Measurements from ENCODE around the gene RASAL1. TPM values are rescaled to one million over a fixed set of nuclear protein-coding genes. Genes with fewer than 3 reads are reported as not detected.

The RASAL1 gene
- total RNA-seq, 1 experiment from 2014 or later = not detected

DNA sequence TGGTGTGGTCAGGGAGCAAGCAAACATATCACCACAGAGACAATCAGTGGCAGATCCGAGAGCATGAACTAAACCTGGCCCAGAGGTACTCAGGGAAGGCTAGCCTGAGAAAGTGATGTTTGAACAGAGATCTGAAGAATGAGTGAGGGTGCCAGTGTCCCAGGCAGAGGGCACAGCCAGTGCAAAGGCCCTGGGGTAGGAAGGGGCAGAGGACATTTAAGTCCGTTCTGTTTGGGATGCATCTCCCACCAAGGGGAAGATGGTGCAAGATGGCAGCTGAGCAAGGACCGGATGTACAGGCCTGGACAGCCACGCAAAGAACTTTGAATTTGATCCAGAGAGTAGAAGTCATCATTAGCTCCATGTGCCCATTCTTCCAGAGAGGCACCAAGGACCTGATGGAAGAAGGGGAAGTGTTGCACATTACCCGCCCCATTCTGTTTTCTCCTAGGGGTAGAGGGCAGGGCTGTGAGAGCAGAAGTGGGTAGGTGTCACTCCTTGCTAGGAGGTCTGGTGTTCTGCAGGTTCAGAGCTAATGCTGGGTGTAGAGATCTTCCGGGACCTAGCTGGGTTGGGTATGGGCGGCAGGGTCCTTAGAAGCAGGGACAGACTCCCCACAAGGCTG, 75.1 kb downstream of the RASAL1 start:
- Mint-ChIP-seq H3K4me1 (ENCODE audit: low read depth, unreplicated experiment) (no peaks in the 10 kb centered on the region), H3K36me3 (ENCODE audit: insufficient read depth, unreplicated experiment) (no peaks in the 10 kb centered on the region), H3K27ac (ENCODE audit: unreplicated experiment) (no peak overlapping the region), H3K9me3 (ENCODE audit: unreplicated experiment) (no peaks in the 10 kb centered on the region), H3K4me3 (ENCODE audit: unreplicated experiment) (no peak overlapping the region), H3K27me3 (ENCODE audit: insufficient read depth, unreplicated experiment) (peaks cover 3% of the 10 kb centered on the region)
- intact Hi-C loops (cut with micrococcal nuclease; ENCODE audit: unreplicated experiment) = no loop called here
- H3K9me3 ChIP-seq = no peaks in the 10 kb centered on the region
- H3K27me3 ChIP-seq (replicated peaks; ENCODE audit: control insufficient read depth, insufficient read depth, low read length) = no peaks in the 10 kb centered on the region
- DNase-seq = no peak
- H3K4me3 ChIP-seq (ENCODE audit: low read depth, low read length) = no peak overlapping the region
- no TSS peak for BruUV-seq (replicated peaks)
- ChIA-PET CTCF (interaction anchor here (0.6 kb wide), 1 partner anchor 43 kb away, joined by 4 read pairs; no protein-coding TSS in a partner anchor), POLR2A (no interaction called here)
- TF ChIP-seq, protein P1, sequence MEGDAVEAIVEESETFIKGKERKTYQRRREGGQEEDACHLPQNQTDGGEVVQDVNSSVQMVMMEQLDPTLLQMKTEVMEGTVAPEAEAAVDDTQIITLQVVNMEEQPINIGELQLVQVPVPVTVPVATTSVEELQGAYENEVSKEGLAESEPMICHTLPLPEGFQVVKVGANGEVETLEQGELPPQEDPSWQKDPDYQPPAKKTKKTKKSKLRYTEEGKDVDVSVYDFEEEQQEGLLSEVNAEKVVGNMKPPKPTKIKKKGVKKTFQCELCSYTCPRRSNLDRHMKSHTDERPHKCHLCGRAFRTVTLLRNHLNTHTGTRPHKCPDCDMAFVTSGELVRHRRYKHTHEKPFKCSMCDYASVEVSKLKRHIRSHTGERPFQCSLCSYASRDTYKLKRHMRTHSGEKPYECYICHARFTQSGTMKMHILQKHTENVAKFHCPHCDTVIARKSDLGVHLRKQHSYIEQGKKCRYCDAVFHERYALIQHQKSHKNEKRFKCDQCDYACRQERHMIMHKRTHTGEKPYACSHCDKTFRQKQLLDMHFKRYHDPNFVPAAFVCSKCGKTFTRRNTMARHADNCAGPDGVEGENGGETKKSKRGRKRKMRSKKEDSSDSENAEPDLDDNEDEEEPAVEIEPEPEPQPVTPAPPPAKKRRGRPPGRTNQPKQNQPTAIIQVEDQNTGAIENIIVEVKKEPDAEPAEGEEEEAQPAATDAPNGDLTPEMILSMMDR (IDR thresholded peaks at IDR 0.05; ENCODE audit: insufficient read depth in 1 of 2, low read depth in 1 of 2, low read length in 1 of 2, severe bottlenecking in 1 of 2, unreplicated experiment in 1 of 2) = no peak
- no peaks in the 10 kb centered on the region for H3K4me1 ChIP-seq
- H3K36me3 ChIP-seq (ENCODE audit: control insufficient read depth, insufficient read depth, low read length) = no peaks in the 10 kb centered on the region

DNA sequence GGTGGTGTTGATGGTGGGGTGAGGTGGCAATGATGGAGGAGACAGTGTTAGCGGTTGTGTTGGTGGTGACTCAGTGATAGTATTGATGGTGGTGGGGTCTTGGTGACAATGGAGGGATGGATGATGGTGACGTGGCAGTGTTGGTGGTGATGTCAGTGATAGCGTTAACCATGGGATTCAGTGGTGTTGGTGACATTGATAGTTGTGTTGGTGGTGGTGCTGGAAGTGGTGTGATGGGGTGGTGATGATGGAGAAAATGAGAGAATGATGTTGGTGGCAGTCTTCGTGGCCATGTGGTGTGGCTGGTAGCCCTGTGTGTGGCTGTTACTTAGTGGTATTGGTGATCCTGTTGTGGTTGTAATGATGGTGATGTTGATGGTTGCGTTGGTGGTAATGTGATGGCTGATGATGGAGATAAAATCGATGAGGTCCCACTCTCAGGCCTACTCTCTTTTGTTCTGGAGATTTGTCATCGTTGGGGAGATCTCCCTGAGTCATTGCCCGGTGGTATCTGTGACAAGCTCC, 76.4 kb downstream of the RASAL1 start:
- Histone ChIP-seq H3K36me3 (ENCODE audit: control insufficient read depth, insufficient read depth, low read length) (no peaks in the 10 kb centered on the region), H3K4me1 (no peaks in the 10 kb centered on the region), H3K4me3 (ENCODE audit: low read depth, low read length) (no peak overlapping the region), H3K27me3 (replicated peaks; ENCODE audit: control insufficient read depth, insufficient read depth, low read length) (no peaks in the 10 kb centered on the region), H3K9me3 (no peaks in the 10 kb centered on the region)
- Mint-ChIP-seq H3K27me3 (ENCODE audit: insufficient read depth, unreplicated experiment) (peaks cover 3% of the 10 kb centered on the region), H3K4me3 (ENCODE audit: unreplicated experiment) (no peak overlapping the region), H3K36me3 (ENCODE audit: insufficient read depth, unreplicated experiment) (no peaks in the 10 kb centered on the region), H3K27ac (ENCODE audit: unreplicated experiment) (no peak overlapping the region), H3K4me1 (ENCODE audit: low read depth, unreplicated experiment) (no peaks in the 10 kb centered on the region), H3K9me3 (ENCODE audit: unreplicated experiment) (no peaks in the 10 kb centered on the region)
- ChIA-PET POLR2A (no interaction called here), CTCF (no interaction called here)
- intact Hi-C loops (cut with micrococcal nuclease; ENCODE audit: unreplicated experiment) = no loop called here
- BruUV-seq (replicated peaks) = no TSS peak
- no peak for DNase-seq
- TF ChIP-seq, protein P1 (IDR thresholded peaks at IDR 0.05; ENCODE audit: insufficient read depth in 1 of 2, low read depth in 1 of 2, low read length in 1 of 2, severe bottlenecking in 1 of 2, unreplicated experiment in 1 of 2) = no peak

DNA sequence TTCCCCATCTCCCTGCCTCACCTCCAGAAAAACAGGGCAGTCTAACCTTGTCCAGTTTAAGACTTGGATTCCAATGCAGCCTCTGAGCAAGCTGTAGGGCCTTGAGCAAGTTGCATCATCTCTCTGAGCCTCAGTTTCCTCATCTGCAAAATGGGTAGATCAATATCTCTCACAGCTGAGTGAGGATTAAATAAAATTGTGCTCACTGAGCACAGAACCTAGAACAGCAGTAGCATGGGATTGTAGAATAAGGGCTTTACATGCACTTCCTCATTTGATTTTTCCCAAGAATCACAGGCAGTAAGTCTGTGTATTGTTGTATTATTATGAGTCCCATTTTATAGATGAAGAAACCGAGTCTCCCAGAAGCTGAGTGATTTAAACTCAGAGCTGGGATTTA, 77.0 kb downstream of the RASAL1 start:
- ChIA-PET CTCF (interaction anchor here (1.0 kb wide), 1 partner anchor 94 kb away, joined by 3 read pairs; no protein-coding TSS in a partner anchor), POLR2A (no interaction called here)
- no peaks in the 10 kb centered on the region for H3K9me3 ChIP-seq
- Mint-ChIP-seq H3K27me3 (ENCODE audit: insufficient read depth, unreplicated experiment) (peaks cover 3% of the 10 kb centered on the region), H3K4me3 (ENCODE audit: unreplicated experiment) (no peak overlapping the region), H3K27ac (ENCODE audit: unreplicated experiment) (no peak overlapping the region), H3K36me3 (ENCODE audit: insufficient read depth, unreplicated experiment) (no peaks in the 10 kb centered on the region), H3K9me3 (ENCODE audit: unreplicated experiment) (no peaks in the 10 kb centered on the region), H3K4me1 (ENCODE audit: low read depth, unreplicated experiment) (no peaks in the 10 kb centered on the region)
- H3K36me3 ChIP-seq (ENCODE audit: control insufficient read depth, insufficient read depth, low read length) = no peaks in the 10 kb centered on the region
- TF ChIP-seq, protein P1 (IDR thresholded peaks at IDR 0.05; ENCODE audit: insufficient read depth in 1 of 2, low read depth in 1 of 2, low read length in 1 of 2, severe bottlenecking in 1 of 2, unreplicated experiment in 1 of 2) = no peak
- BruUV-seq (replicated peaks) = no TSS peak
- H3K4me1 ChIP-seq = no peaks in the 10 kb centered on the region
- no peak for DNase-seq
- intact Hi-C loops (cut with micrococcal nuclease; ENCODE audit: unreplicated experiment) = no loop called here
- H3K27me3 ChIP-seq (replicated peaks; ENCODE audit: control insufficient read depth, insufficient read depth, low read length) = no peaks in the 10 kb centered on the region
- no peak overlapping the region for H3K4me3 ChIP-seq (ENCODE audit: low read depth, low read length)

Data from Caco-2 (cell line).